GM04503 (cell line): ENCODE measurements around the gene COL4A5.
"Not testable (repeated sequence)": the region's sequence is repeated elsewhere in the genome, so short reads cannot be mapped to it uniquely, and the experiment has no call there.

Experiments used
- DNase-seq: peaks from one replicate; pipeline ENCODE4 v3.0.0-alpha.2; 2012; ENCODE audit warnings: low read depth

Gene COL4A5

GRCh38 chrX:108456971-108457477 lies 17.4 kb downstream of the COL4A5 start:
- no peak for DNase-seq

DNA sequence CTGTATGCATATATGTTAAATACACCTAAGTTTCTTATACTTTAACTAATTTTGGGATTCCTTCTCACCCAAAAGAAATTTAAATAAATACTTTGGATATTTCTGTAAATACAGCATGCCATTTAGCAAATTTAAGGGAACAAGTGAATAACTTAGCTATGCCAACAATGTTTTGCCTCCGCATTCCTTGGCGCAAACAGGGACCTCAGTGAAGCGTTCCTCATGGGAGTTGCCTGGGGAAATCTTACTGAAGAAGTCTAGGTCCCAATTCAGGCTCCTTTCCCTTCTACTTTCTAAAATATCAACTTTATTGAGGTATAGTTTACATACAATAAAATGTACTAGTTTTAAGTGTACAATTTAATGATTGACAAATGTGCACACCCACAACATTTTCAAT lies 25.0 kb downstream of the COL4A5 start:
- DNase-seq: no peak

DNA sequence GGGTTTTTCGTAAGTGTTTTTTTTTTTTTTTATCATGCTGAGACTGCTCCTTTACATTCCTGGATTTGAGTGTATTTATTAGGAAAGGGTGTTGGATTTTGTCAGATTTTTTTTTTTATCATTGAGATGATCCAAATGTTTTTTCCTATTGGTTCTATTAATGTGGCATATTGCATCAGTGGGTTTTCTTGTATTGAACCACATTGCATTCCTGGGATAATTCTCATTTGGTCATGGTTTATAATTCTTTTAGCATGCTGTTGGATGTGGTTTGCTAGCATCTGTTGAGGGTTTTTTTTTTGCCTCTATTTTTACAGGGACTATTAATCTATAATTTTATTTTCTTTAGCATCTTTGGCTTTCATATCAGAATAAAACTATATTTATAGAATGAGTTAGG lies 28.8 kb downstream of the COL4A5 start:
- DNase-seq: no peak

- DNase-seq: no peak
Observed at GRCh38 chrX:108473979-108474378, 34.3 kb downstream of the COL4A5 start.

- DNase-seq: not testable (repeated sequence)
Observed at GRCh38 chrX:108481528-108481927, 41.9 kb downstream of the COL4A5 start.

DNA sequence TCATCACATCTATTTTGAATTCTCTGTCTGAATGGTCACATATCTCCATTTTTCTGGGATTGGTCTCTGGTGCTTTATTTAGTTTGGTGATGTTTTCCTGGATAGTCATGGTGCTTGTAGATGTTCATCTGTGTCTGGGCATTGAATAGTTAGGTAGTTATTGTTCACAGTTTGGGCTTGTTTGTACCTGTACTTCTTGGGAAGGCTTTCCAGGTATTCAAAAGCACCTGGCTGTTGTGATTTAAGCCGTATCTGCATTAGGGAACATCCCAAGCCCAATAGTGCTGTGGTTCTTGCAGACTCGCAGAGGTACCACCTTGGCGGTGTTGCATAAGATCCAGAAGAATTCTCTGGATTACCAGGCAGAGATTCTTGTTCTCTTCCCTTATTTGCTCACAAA lies 44.6 kb downstream of the COL4A5 start:
- DNase-seq: no peak

DNA sequence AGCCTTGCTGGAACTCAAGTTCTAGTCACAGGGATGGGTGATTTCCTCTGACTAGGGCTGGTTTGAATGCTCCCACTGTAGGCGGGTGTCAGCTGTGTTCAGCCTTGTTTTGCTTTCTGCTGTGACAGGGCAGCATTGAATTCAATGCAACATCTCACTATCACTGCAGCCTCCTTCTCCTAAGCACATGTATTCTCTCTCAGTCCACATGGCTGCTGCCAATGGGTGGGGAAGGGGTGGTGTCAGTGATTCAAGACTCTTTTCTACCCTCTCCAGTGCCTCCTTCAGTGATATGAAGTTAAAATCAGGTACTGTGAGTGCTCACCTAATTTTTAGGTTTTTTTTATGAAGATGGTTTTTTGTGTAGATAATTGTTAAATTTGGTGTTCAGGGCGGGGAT lies 46.3 kb downstream of the COL4A5 start:
- DNase-seq: no peak

DNA sequence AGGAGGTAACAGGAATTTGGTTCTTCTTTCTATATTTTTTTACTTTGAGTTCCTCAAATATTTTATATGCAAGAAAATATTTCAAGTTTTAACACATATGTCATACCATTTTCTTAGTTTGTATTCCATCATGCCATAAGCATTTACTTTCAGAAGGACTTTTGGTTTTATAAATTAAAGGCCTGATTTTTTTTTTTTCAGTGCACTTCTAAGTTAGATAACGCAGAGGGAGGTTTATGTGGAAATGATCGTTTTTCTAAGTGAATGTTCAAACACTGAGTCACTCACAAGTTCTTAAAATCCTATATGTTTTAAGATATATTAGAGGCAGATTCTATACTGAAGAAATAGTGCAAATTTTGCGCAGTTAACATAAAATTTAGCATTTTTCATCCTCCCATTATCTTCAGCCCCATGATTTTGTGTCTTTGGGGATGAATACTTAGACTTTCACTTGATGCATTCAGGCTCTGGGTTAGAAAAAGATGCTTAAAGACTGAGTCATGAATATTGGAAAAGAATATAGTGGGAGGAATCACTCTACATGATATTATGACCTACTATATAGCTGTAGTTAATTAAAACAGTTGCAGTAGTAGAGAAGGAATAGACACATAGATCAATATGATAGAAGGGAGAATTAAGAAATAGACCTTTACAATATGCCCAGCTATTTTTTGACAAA lies 54.9 kb downstream of the COL4A5 start:
- DNase-seq: no peak

- no peak for DNase-seq
Observed at GRCh38 chrX:108511721-108512120, 72.1 kb downstream of the COL4A5 start.

DNA sequence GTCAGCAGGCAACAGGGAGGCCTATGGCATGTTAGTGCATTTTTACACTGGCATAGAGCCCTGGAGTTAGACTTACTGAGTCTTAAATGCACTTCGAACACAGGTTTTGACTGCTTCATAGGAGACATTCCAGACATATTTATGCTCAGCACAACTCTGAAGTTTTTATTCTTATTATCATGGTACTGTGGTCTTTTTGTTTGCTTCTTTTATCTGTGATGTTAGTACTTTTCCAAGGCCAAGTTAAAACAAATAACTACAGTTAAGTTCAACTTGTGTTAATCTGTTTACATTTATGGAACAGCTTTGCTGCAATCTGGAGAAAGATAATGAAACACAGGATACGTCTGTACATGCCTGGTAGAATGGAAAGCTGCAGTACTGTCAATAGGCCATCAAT lies 76.5 kb downstream of the COL4A5 start:
- DNase-seq: no peak

DNA sequence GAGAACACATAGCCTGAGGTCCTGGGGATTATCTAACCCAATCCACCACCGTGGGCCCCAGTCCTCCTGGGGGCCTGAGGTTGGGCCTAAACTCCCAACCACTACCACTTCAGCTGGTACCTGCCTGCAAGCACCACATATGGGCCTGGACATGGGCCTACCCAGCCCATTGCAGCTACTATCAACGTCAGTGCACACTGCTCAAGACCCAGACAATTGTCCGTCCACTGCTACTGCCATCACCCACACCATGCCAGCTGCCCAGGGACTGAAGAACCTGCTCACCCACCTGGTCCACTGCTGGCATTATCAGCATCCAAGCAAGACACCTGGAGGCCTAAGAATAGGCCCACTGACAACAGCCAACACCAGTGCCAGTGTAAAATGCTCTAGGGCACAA lies 88.1 kb downstream of the COL4A5 start:
- DNase-seq: no peak

DNA sequence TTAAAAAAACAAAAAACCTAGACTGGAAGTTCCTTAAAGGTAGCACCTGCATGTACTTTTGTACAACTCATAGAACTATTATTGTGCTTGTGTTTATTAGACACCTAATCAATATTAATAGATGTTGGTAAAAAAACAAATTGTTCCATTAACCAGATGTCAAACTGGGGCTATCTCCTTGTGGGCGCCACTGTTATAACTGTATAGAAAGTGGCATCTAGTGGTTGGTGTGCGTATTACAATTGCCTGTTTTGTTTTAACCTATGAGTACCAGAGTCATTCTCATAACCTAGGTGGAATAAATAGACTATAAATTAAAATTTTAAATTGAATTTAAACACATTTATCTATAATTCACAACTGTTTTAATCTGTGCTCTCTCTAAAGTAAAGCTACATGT lies 97.4 kb downstream of the COL4A5 start:
- no peak for DNase-seq

GRCh38 chrX:108541286-108541685 lies 101.6 kb downstream of the COL4A5 start:
- no peak for DNase-seq

DNA sequence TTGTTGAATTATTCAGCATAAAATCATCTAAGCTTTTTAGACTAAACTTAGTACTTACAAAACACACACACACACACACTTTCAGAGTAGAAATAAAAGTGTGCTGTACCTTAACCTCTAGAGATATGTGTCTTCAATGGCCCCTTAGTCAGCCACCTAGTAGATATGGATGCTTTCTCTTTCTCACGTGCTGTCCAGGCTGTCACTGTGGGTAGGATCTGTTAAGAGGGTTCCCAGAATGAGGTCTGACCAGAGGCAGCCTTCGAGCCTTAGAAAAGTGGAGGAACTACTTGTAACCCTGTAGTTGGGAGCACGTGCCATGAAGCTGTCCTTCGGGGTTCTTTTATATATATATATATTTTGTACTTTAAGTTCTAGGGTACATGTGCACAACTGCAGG lies 117.9 kb downstream of the COL4A5 start:
- no peak for DNase-seq

GRCh38 chrX:108558217-108558616 lies 118.6 kb downstream of the COL4A5 start:
- DNase-seq: no peak

DNA sequence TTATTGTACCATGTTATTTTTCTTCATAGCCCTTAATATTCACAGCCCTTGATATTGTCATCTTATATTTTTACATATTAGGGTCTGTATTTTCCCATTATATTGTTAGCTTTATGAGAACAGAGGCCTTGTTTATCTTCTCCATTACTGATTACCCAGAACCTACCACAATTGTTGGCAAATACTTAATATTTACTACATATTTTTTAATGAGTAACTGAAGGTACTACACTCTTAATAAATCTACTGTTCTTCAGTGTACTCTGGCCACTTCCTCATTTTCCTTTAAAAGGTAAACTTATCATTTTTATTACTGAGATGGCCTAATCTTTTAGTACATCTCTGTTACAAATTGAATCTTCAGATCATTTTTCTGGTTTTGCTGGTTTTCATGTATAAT lies 133.5 kb downstream of the COL4A5 start:
- DNase-seq: no peak

DNA sequence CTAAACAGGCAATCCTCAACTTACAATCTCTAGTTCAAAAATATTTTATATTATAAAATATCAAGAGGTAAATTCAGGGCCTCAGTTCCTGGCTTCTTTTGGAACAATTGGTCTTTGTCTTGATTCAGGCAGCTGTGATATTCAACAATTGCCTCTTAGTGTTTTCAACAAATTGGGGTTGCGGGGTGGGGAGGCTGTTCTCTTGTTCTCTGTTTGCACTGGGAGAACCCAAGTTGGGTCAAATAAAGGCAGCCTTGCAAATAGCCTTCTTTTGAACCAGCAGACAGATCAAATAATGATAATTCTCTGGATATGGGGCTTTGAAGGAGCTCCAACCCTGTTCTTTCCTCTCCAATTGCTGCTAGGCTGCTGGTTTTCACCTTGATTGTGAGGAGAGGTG lies 142.5 kb downstream of the COL4A5 start:
- no peak for DNase-seq

DNA sequence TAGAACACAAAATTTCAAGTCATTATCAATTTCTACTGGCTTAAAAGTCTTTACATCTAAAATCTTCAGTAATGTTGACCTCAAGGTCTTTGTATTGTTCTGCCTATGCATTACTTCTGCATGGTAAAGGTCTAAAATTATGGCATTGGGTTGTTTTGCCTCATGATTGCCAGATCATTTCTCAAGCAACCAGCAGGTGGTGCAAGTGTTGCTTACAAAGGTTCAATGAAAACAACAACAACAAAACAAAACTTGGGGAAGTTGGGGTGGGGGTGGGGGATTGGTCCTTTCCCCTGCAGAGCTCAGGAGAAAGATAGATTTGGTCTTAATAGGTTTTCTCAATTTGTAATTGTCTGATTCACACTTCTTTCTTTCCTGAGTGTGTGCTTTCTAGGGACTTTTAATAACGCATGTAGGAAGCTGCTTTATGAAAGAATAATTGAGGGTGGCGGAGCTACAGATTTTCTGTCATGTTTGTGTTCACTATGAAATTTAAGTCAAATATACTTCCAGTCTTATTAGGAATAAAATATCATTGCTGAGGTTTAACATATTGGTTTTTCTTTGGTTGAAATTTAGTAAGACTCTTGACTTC lies 145.1 kb downstream of the COL4A5 start:
- DNase-seq: no peak

- DNase-seq: no peak
Observed at GRCh38 chrX:108590496-108590895, 150.9 kb downstream of the COL4A5 start.

- no peak for DNase-seq
Observed at GRCh38 chrX:108601276-108601675, 161.6 kb downstream of the COL4A5 start.

DNA sequence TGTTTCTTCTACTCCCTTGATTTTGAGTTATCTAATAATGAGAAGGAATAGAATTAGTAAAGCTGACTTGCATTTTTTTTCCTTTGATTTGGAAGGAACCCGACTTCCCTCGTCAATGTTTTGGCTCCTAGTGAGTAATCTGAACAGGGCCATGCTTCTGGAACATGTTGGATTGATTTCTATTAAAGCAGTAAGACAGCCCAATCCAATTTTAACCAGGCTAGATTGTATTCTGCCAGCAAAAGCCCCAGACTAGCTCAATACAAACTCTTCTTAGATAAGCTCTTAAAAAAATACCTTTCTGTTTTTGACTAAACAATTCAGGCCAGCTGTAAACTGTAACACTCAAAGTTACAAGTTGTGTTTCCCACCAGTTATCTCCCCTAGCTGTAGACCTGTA lies 170.5 kb downstream of the COL4A5 start:
- no peak for DNase-seq

- no peak for DNase-seq
Observed at GRCh38 chrX:108614616-108615015, 175.0 kb downstream of the COL4A5 start.

GRCh38 chrX:108640817-108641216 lies 201.2 kb downstream of the COL4A5 start:
- DNase-seq: no peak
